Stimulated activated CD4-positive, alpha-beta T cell treated with anti-CD3 and anti-CD28 coated beads, Interleukin-4, amount 100 ng/mL, for 1 hour (primary cell): ENCODE measurements around the gene PAF1.
"Not testable (repeated sequence)": the region's sequence is repeated elsewhere in the genome, so short reads cannot be mapped to it uniquely, and the experiment has no call there.

ENCODE experiments used
- DNase-seq: peaks from one replicate; pipeline ENCODE4 v3.0.0-alpha.2; 2020

PAF1 gene

DNA sequence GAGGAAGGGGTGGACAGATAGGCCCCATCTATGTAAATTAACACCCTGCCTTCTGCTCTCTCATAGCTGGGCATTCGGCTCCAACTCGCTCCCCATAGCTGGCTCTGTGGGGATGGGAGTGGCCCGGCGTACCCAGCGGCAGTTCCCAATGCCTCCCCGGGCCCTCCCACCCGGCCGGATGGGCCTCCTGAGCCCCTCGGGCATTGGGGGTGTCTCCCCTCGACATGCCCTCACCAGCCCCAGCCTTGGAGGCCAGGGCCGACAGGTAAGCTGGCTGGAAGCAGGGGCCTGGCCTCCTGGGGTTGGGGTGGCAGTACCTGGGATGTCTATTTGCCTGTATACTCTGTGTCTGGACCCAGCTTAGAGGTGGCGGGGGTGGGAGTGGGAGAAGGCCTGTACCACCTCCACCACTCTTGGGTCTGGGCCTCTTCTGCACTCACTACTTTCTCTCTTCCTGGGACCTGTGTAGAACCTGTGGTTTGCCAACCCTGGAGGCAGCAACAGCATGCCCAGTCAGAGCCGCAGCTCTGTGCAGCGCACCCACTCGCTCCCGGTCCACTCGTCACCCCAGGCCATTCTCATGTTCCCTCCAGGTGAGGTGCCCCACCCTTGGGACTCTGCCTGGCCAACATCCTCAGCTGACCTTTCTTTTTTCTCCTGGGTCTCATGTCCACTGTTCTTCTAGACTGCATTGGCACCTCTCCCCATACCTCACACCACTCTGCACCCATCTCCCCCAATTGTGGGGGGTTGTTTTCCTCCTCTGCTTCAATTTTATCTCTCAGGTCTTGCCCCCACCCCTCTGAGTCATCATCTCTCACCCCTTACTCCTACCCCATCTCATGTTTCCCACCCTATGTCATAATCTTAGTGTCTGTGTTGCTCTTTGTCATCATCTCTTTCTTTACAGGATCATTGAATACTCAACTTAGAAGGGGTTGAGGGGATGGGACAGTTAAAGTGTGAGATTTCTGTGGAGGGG, 10.1 kb downstream of the PAF1 start:
- DNase-seq = no peak

DNA sequence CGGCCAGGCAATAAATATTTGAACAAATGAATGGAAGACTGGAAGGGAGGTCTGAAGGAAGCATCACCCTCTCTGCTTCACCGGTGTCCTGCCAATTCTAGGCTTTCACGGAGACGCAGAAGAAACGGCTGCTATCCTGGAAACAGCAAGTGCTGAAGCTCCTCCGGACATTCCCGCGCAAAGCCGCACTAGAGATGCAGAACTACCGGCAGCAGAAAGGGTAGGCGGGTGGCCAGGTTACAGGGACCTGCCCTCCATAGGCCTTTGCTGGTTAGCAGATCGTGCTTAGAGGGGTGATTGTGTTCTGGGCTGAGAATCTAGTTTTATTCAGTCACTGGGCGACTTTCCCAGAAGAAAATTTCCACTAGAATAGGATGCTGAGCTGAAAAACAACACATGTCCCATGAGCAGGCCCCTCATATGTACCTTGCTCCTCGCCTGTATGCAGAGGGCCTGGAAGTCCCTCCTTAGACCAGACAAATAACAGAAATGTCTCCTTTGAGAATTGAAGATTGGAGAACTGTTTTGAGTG, 11.0 kb downstream of the PAF1 start:
- DNase-seq = no peak

DNA sequence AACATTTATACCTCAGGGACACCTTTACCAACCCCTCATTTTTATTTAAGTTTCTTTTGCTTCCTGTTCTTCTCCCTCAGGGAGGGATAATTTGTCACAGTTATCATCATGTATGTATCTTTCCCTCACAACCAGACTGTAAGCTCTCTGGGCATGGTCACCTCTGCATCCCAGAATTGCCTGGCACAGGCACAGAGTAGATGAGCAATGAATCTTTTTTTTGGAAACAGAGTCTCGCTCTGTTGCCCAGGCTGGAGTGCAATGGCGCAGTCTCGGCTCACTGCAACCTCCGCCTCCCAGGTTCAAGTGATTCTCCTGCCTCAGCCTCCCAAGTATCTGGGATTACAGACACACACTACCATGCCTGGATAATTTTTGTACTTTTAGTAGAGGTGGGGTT, 11.5 kb downstream of the PAF1 start:
- DNase-seq = not testable (repeated sequence)

DNA sequence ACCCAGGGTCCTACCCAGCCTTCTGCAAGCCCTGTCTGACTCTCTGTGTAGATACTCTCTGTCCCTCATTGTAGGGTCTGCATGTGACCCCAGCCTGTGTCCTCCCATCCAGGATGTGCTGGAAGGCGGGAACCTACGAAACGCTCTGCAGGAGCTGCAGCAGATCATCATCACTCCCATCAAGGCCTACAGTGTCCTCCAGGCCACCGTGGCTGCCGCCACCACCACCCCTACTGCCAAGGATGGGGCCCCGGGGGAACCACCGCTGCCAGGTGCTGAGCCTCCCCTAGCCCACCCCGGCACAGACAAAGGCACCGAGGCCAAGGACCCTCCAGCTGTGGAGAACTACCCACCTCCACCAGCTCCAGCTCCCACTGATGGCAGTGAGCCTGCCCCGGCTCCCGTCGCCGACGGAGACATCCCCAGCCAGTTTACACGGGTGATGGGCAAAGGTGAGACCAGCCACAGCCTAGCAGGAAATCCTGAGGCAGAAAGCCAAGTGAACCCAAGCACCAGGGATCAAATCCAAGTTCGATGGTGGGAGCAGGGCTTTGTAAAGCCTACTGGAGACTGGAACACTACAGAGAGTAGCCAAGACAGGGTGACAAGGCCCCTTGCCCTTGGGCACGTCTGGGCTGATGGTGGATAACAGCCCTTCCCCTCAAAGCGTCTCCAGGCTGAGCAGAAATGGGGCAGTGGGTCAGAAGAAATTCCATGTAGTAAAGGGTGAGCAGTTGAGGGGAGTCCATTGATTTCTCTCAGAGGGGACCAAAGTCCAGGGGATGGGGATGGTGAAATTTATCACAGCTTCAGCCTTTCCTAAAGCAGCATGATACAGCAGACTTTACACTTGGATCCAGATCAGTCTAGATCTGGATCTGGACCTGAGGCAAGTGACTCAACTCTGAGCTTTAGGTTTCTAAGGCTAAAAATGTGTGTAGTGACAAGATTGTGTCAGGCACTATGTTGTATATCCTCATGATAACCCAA, 13.2 kb downstream of the PAF1 start:
- no peak for DNase-seq

DNA sequence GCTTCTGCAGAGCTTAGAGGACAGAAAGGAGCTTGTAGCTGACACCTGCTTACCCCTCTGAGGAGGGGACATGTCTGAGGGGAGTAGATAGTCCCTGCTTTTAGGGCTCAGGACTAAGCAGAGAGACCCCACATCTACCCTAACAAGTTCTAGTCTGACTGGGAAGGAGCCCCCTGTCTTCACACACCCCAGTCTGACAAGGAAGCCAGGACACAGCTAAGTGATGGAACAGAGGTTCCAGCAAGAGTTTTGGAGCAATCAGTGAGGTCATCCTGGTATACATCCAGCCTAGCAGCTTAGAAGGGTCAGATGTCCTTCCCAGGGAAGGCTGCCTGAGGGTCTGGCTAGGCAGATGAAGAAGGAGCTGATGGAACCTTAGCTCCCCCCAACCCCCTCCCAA, 15.0 kb downstream of the PAF1 start:
- no peak for DNase-seq

DNA sequence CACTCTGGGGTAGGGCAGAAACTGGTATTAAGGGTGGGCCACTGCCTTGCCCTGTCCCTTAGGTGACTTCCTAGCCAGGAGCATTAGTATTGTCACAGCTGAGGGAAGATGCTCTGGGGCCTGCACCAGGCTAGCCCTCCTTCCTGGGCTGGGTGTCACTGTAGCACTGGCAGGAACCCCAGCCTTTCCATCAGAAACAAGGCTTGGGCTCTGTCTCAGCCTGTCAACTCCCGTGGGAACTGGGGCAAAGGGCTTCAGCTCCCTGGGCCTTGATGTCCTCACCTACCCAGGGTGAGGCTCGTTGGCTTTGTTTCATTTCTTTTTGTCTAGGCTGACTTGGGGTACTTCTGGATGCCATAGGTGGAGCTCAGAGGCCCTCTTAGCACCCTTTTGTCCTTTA, 18.0 kb downstream of the PAF1 start:
- DNase-seq = no peak

DNA sequence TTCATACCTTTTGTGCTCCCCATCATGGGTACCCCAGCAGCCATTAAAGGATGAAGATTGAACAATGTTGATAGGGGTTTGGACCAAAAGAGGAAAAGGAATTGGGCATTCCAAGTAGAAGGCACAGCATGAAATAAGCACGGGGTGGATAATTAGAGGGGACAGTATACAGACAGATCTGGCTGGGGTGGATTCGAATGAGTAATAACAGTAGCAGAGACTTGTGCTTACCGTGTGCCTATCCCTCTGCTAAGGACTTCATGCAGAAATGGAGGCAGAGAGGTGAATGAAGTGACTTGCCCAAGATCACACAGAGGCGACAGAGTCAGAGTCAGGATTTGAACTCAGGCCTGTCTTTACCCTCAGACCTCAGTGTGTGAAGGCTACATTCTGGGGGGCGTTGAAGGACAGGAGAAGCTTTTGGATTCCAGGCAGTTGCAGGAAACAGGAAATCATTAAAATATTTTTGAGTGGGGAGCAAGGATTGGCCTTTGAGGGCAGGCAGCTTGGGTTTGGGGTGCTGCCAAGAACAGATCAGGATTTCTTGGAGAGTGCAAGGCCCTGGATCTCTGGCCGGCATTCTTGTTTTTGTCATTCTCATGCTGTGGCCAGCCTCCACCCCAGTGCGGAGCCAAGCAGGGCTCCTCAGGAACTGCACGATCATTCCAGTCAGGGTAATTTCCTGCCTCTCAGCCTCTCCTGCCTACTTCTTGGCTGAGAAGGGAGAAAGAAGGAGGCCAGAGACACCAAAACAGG, 18.7 kb downstream of the PAF1 start:
- DNase-seq = no peak

DNA sequence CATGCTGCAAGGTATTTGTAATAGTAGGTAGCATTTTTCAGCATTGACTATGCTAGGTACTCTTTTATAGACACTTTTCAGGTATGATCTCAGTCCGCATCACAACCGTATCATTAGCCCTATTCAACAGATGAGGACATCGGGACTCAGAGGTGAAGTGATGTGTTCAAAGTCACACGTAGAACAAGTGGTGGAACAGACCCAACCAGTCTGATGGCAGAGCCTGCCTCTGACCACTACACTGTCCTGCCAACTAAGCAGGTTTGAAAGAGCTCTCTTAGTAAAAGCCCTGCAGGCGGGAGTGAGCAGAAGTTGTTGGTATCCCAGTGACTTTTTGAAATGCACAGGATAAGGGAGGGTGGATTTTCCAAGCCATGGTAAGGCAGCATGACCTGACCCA, 20.2 kb downstream of the PAF1 start:
- DNase-seq = no peak

DNA sequence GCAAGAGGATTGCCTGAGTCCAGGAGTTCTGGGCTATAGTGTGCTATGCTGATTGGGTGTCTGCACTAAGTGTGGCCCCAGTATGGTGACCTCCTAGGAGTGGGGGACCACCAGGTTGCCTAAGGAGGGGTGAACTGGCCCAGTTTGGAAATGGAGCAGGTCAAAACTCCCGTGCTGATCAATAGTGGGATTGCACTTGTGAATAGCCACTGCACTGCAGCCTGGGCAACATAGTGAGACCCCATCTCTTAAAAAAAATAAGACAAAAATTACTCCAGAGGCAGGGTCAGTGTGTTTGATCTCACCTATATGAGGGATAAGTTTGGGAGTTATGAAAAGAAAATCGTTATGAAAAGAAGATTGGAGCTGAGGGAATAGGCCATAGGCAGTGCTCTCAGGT, 21.7 kb downstream of the PAF1 start:
- DNase-seq = no peak

DNA sequence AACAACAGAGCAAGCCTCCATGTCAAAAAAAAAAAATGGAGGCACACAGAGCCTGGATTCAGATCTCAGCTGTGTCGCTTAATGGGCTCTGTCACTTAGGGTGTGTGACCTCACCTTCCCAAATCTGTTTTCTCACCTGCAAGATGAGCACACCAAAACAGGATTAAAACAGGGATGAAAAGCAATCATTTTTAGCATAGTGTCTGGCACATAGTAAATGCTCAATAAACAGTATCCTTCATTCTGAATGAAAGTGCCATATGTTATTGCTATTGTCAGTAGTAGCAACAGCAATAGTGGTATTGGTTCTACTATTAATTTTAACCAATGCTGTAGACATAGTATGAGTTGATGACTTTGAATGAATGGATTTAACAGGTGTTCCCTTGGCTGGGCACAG, 25.4 kb downstream of the PAF1 start:
- no peak for DNase-seq

DNA sequence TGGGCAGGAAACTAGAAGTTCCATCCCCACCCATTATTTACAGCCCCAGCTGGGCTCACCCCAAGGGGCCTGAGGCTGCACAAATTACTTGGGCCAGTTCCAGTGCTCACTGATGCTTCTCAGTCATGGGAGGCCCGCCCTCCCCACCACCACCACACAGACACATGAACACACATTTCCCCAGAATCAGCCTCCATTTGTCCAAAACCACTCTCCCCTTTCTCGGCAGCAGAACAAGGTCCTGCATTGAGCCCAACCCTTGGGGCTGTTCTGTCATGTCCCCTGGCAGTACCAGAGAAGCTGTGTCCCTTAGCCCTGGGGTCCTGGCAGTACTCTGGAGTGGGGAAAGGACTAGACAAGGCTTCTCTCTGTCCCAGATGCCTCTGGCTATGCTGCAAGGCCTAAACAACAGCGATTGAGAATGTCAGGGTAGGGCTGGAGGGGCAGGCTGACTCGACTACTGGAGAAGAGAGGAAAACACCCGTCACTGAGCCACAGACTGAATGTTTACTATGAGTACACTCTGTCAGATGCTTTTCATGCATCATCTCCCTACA, 26.9 kb downstream of the PAF1 start:
- no peak for DNase-seq

DNA sequence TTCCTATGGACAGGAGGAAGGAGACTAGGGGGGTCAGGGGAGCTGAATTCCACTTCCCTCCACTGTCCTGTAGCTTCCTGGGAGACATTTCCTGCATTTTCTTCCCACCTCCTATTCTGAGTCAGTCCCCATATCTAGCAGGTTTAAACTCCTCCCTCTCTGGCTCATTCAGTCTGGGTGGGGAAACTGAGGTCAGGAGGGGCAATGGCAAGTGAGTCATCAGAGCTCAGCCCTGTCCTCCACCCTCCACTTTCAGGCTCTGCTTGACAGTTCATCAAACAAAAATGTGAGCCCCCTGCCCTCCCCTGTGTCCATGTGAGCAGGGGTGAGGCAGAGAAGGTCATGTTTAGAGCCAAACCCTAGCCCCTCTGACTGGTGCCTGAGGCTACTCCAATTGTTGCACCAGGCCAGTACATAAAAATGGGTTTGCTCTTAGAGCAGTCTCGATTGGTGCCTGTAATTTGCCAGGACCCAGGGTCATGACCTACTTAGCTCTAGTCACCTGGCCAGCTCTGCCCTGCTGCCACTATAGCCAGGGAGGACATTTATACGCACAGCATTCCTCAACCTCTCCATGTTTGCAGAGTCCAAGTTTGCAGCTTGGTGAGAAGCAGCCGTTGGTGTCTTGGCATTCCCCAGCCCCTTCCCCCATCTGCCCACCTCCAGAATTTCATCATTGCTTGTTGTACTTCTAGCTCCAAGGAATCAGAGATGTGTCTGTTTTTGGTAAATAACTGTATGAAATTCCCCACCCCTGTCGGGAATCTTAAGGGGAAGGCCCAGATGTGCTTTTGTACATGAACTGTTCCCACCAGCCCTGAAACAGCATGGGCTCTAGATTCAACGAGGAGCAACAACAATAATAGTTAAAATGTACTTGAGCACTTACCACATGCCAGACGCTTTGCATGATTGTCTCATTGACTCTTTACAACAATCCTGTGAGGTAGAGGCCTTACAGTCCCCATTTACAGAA, 27.9 kb downstream of the PAF1 start:
- DNase-seq = no peak

DNA sequence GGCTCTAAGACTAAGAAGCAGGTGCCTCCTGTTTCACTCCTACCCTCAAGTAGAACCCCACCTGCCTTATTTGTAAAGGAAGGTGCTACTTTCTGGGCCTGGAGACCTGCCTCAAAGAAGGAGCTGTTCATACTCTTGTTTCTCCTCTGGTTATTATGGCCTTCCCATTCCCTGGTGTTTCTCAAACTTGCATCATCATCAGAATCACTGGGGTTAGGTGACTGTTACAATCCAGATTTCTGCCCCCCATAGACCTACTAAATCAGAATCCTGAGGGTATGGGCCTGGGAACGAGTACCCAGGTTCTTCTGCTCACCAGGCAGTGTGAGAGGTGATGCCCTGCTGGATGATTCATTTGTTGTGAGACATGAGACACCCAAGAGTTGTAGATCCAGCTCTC, 30.3 kb downstream of the PAF1 start:
- DNase-seq = no peak

DNA sequence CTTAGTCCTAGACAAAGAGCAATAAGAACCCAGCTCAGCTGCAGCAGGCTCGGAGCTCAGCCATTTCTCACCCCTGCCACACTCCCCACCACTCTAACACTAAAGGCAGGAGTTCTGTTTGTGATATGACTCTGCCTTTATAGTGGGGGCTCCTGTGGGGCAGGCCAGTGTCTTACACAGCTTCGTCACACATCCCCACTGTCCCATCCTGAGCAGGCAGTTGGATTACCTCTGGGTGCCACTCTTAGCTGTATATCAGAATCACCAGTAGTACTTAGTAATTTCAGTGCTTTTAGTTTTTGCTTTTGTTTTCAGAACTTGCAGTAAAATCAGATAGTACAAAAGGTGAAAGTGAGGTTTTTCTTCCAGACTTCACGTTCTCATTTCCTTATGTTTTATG, 31.9 kb downstream of the PAF1 start:
- DNase-seq = no peak

DNA sequence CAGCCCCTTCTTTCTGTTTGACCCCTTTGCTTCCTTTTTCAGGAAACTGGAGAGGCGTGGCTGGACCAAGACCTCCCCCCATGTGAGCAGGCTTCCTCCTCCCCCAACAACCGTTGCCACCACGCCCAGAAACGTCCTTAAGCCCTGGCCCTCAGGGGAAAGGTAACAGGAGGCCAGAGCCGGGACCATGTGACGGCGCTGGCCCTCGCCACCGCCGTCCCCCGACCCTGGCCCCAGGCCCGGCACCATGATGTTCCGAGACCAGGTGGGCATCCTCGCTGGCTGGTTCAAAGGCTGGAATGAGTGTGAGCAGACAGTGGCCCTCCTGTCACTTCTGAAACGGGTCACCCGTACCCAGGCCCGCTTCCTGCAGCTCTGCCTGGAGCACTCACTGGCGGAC, 34.3 kb downstream of the PAF1 start:
- no peak for DNase-seq

DNA sequence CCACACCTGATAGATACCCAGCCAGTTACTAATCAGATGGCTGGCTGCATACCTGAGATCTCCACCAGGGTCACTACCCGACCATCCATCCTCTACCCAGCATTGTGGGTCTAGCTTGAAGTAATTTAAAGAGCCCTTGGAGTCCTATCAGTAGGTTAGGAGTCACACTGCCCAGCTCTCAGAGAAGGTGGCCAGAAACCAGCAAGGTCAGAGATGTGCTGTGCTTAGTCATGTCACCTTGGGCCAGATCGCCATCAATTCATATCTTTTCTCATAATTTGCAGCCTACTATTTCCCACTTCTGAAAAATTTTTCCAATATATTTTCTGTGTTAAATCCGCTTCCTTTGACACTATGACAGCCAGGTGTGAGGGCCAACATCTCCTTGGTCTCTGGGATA, 34.8 kb downstream of the PAF1 start:
- no peak for DNase-seq

DNA sequence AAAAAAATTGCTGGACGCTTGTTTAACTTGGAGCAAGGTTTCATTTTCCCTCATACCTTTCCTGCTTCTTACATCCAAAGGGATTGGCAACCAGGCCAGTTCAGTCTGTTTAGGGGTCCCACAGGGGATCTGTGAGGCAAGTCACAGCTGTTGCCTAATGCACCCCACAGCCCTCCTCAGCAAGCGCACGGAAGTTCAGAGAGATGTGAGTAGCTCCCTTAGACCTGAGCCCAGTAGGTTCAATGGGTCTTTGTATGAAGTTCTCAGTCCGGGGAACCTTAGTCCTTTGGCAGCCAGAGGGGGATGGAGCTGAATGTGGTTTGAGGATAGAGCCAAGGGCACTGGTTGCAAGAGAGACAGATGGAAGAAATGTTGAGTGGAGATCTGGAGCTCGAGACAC, 35.7 kb downstream of the PAF1 start:
- no peak for DNase-seq

DNA sequence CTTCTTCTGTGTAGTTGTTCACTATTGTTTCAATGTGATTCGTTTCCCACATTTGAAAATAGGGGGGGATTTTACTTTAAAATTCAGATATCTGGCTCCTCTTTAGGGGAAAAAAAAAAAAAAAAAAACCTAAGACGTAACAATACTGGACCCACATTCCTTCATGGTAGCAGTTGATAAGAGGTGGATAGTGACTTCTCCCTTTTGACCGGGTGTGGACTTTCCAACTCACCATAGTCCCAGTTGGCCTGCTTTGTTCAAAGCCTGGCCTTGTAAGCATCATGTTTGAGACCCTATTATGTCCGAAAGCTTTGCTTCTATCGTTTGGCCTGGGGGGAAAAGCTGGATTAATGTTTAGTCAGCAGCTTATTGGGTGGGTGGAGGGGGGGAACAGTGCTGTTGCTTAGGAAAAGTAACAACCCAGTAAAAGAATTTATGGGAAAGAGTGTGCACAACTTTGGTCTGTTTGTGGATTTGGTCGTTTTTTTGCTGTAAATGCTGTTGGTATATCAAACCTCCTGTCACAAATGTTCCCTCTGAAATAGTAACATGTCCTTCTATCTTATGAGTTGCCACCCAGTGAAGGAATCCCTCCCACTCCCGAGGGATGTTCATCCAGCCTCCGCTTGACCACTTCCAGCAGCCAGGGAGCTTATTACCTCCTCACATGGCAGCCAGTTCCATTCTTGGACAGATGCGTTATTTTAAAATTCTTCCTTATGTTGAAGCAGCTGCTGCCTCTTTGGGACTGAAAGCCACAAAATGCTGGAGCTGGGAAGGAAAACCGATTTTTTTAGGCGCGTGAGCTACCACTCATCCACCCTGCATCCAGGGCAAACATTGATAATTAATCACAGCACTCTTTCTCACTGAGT, 38.3 kb downstream of the PAF1 start:
- DNase-seq = no peak

DNA sequence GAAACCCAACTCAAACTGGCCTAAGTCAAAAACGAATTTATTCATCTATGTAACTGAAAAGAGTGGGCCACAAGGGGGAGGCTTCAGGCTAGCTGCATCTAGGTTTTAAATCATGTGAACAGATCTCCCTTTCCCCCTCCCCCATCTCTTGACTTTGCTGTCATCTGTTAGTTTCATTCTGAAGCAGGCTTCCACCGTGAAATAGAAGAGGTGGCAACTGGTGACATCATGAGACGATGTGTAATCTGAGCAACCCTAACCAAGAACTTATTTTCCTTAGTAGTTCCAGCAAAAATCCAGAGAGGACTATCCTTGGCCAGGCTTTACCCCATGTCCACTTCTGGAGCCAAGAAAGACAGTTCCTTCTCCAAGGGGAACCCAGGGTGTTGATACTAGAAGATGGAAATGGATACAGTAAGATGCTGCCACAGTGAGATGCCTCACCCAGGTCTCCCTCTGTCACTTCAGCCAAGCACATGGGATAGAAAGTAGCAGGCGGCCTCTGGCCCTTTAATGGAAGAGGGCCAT, 39.3 kb downstream of the PAF1 start:
- peak; percentile 11 for DNase-seq

DNA sequence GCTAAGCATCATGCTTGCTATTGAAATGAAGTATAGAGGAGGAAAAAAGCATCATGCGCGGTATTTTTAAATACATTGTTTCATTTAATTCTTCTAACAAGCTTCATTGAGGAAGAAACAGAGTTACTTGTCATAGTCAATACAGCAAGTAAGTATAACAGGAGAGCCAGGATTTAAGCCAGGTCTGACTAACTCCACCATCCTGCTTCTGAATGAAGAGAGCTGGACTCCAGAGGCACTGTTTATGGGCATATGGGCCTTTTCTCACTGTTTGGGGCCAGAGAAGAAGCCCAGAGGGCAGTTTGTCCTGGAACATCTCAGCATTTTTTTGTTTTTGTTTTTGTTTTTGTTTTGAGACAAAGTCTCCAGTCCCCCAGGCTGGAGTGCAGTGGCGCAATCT, 40.8 kb downstream of the PAF1 start:
- no peak for DNase-seq
